K562 (cell line): Measurements from ENCODE around the gene QSOX2. TPM values are rescaled to one million over a fixed set of nuclear protein-coding genes. Genes with fewer than 3 reads are reported as not detected.
A peak's percentile ranks its signal among the peaks of the same experiment; 100 is the strongest.

ENCODE experiments used
- ATAC-seq: fragments of 200-7000 bp; cut with Tn5 transposase; 3 replicates; pipeline ENCODE4 v1.9.1; 2020; ENCODE audit warnings: moderate library complexity
- BruUV-seq: library from RNA; stranded (reverse); fragments of 400-500 nt; replicated peaks from 2 replicates; lab custom pipeline; 2021; lab: Mats Ljungman, UMichigan
- CTCF ChIA-PET: fragments of 300-600 bp; formaldehyde crosslinking; extraction: SDS; loops from one replicate; lab custom pipeline; 2021; ENCODE audit warnings: low intra/inter-chr PET ratio; lab: Yijun Ruan, JAX
- POLR2A ChIA-PET: fragments of 300-600, 350-650 bp; sonication (Branson Sonifier 250); formaldehyde crosslinking; extraction: SDS; loops from one replicate; lab custom pipeline; 2021; ENCODE audit warnings: antibody characterized with exemption, inconsistent platforms; lab: Yijun Ruan, JAX
- DNase-seq, 4 experiments: peaks; one replicate each; pipeline versions ENCODE4 v3.0.0 to v3.0.0-alpha.2; 2011 to 2018; ENCODE audit warnings: low spot score in 3 of 4, mixed read lengths in 3 of 4; ENCODE audit errors: extremely low read depth in 1 of 4
- FAIRE-seq: peaks from 2 replicates; lab custom pipeline; 2011; peaks lifted over from hg19 to GRCh38; lab: Jason Lieb, UNC
- H2AFZ ChIP-seq: 2 replicates; pipeline ENCODE4 v1.6.0; 2011; ENCODE audit warnings: low read depth, low read length, control low read depth, inconsistent platforms
- H3K27ac ChIP-seq: fragments of 200-600 bp; 3 replicates; pipeline ENCODE4 v1.8.0; 2011; ENCODE audit warnings: low read depth, mild to moderate bottlenecking, control low read depth, inconsistent platforms, low read length, moderate library complexity, mixed read lengths; ENCODE audit errors: extremely low read depth
- H3K27me3 ChIP-seq, 2 experiments: fragments of 300-600 bp in 1 of 2; 2 replicates in 1 of 2; 3 replicates in 1 of 2; pipeline versions ENCODE4 v1.6.0 to v1.8.0; 2011; ENCODE audit warnings: inconsistent platforms in 2 of 2, low read length in 2 of 2, mild to moderate bottlenecking in 1 of 2, mixed read lengths in 1 of 2, moderate library complexity in 1 of 2; ENCODE audit not compliant: control insufficient read depth in 2 of 2, insufficient read depth in 2 of 2
- H3K36me3 ChIP-seq: fragments of 300-600 bp; 3 replicates; pipeline ENCODE4 v1.8.0; 2011; ENCODE audit warnings: mild to moderate bottlenecking, low read length, inconsistent platforms; ENCODE audit not compliant: control insufficient read depth, insufficient read depth
- H3K4me1 ChIP-seq, 2 experiments: fragments of 200-600 bp in 1 of 2; replicated peaks in 1 of 2; 2 replicates in 1 of 2; 3 replicates in 1 of 2; pipeline versions ENCODE4 v1.5.1 to v1.8.0; 2011; ENCODE audit warnings: inconsistent platforms in 2 of 2, low read length in 2 of 2, mild to moderate bottlenecking in 1 of 2, mixed read lengths in 1 of 2, moderate library complexity in 1 of 2; ENCODE audit not compliant: control insufficient read depth in 2 of 2, insufficient read depth in 2 of 2
- H3K4me2 ChIP-seq: 2 replicates; pipeline ENCODE4 v1.6.1; 2011; ENCODE audit warnings: low read length, control low read depth, inconsistent platforms, mixed read lengths; ENCODE audit not compliant: insufficient read depth
- H3K4me3 ChIP-seq: fragments of 200-600 bp; sonication (generic), shearing (Covaris generic); 2 replicates; pipeline ENCODE4 v1.5.1; 2016; ENCODE audit warnings: control low read depth, inconsistent platforms
- H3K79me2 ChIP-seq: fragments of 200-600 bp; 3 replicates; pipeline ENCODE4 v1.8.0; 2011; ENCODE audit warnings: low read length, inconsistent platforms; ENCODE audit not compliant: control insufficient read depth, insufficient read depth
- H3K9ac ChIP-seq, 2 experiments: 2 replicates each; pipeline versions ENCODE4 v1.6.0 to v1.6.1; 2011; ENCODE audit warnings: low read depth in 2 of 2, low read length in 2 of 2, control low read depth in 1 of 2, inconsistent platforms in 1 of 2, mild to moderate bottlenecking in 1 of 2, mixed read lengths in 1 of 2; ENCODE audit not compliant: insufficient read depth in 1 of 2
- H3K9me1 ChIP-seq: one replicate; pipeline ENCODE4 v1.6.0; 2011; ENCODE audit warnings: inconsistent platforms, mild to moderate bottlenecking, low read length, moderate library complexity; ENCODE audit not compliant: control insufficient read depth, insufficient read depth
- H3K9me3 ChIP-seq: replicated peaks from 2 replicates; pipeline ENCODE4 v1.5.1; 2011; ENCODE audit warnings: low read depth, low read length, inconsistent platforms; ENCODE audit not compliant: control insufficient read depth, insufficient read depth
- H4K20me1 ChIP-seq: replicated peaks from 2 replicates; pipeline ENCODE4 v1.6.1; 2011; ENCODE audit warnings: low read length, inconsistent platforms, mixed read lengths; ENCODE audit not compliant: control insufficient read depth, insufficient read depth
- ESRRA ChIP-seq: fragments of 450-650 bp; IDR thresholded peaks from 2 replicates; pipeline ENCODE4 v1.6.1; 2014; ENCODE audit warnings: low read depth, mild to moderate bottlenecking, moderate library complexity, borderline replicate concordance
- ZNF444 ChIP-seq: fragments of 250-450 bp; sonication (Bioruptor Pico); IDR thresholded peaks from 2 replicates; pipeline ENCODE4 v1.4.0; 2020; ENCODE audit warnings: mild to moderate bottlenecking, moderate library complexity
- whole genome bisulfite sequencing: fragments of 100-300 bp; shearing (Covaris generic); methylation state at CpG from one replicate; pipeline ENCODE4 v1.1.6; 2016; ENCODE audit warnings: low coverage, mixed read lengths; ENCODE audit not compliant: insufficient coverage; ENCODE audit errors: missing lambda C conversion rate; 5-methylcytosine and 5-hydroxymethylcytosine counted together
- in situ Hi-C: fragments of 300-500 bp; cut with MboI; formaldehyde crosslinking; loops from 4 replicates; pipeline ENCODE4 v1.15.0; 2018; ENCODE audit warnings: inconsistent platforms, mixed read lengths
- intact Hi-C: fragments of 100-400 bp; cut with micrococcal nuclease; formaldehyde crosslinking; loops from 2 replicates; pipeline ENCODE4 v1.14.2; 2022
- polyA plus RNA-seq, 8 experiments: library from polyadenylated mRNA; depleted of rRNA in 4 of 8; stranded (reverse) in 5 of 8; unstranded in 3 of 8; fragments of >200 nt; fragmentation: Nextera tagmentation in 2 of 8; fragmentation: Illumina TruSeq in 1 of 8; extraction: Ambion mirVana in 2 of 8; extraction: Trizol in 1 of 8; gene quantifications; 2 replicates each; pipeline versions ENCODE4 v1.2.1 to v1.2.3, GENCODE V29; 2011 to 2014; ENCODE audit warnings: inconsistent platforms in 1 of 8, missing spikeins in 1 of 8
- total RNA-seq, 7 experiments: library from RNA; depleted of rRNA in 6 of 7; stranded (reverse); fragments of >200 nt in 6 of 7; fragmentation: Illumina TruSeq in 2 of 7; extraction: Trizol in 2 of 7; gene quantifications; 2 replicates each; pipeline versions ENCODE4 v1.2.1 to v1.2.3, GENCODE V29; 2011 to 2021; ENCODE audit warnings: low replicate concordance in 1 of 7
- TF ChIP-seq, protein P1 (sequence below): fragments of 450-650 bp; IDR thresholded peaks from 2 replicates; pipeline ENCODE4 v1.6.1; 2014; ENCODE audit warnings: low read depth, mild to moderate bottlenecking, moderate library complexity, borderline replicate concordance

The QSOX2 gene
- total and polyA plus RNA-seq, 9 of the 15 experiments (the other 6 are each of a cell fraction or from before 2014, with no cell fraction given): 0.51 to 23.7 (median 12.7) TPM

DNA sequence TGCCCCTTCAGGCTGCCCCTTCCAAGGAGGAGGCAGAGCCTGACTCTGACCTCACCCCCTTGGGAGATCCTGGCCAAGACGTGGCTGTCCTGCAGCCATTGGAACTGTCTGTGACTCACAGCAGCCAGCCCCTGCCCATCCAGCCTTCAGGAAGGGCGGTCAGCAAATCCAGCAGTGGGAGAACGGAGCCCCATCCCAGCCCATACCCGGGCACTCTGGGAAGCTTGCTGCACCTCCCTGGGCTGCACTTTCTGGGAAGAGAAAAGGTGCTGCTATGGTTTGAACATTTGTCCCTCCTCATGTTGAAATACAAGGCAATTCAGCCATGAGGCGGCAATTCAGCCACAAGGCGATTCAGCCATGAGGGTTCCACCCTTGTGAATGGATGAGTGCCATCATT is 33.9 kb upstream of the QSOX2 start:
- BruUV-seq: no TSS peak
- no peaks in the 10 kb centered on the region for H3K36me3 ChIP-seq
- H3K27me3 ChIP-seq: peaks cover 36 to 65% of the 10 kb centered on the region in 2 experiments
- no peaks in the 10 kb centered on the region for H3K9me1 ChIP-seq
- POLR2A ChIA-PET: interaction anchor here (0.7 to 1.3 kb wide), 3 partner anchors 11 to 45 kb away, joined by 3 to 4 read pairs (median 4); no protein-coding TSS in a partner anchor
- peaks cover 0 to 49% of the 10 kb centered on the region in 2 experiments; a peak in 2 of 5 replicates for H3K4me1 ChIP-seq
- H3K4me2 ChIP-seq: no peak overlapping the region
- TF ChIP-seq ZNF444 (CRISPR knock-in tag): no peak
- 12% methylated on average over 6 of the region's 6 CpGs for WGBS
- H3K27ac ChIP-seq: no peak overlapping the region
- no peak for FAIRE-seq
- intact Hi-C loops: no loop called here
- no peaks in the 10 kb centered on the region; the same call in 1 of the 2 replicates for H3K9me3 ChIP-seq
- CTCF ChIA-PET: no interaction called here
- H4K20me1 ChIP-seq: 0 out of 2 replicates have a peak, but pooled peaks cover 11% of the 10 kb centered on the region
- H3K9ac ChIP-seq: no peak overlapping the region
- no peak for ATAC-seq
- in situ Hi-C loops: loop anchor here (10.0 kb wide), 1 partner anchor 485 kb away; no protein-coding TSS in a partner anchor
- no peak overlapping the region for H2AFZ ChIP-seq
- no peaks in the 10 kb centered on the region for H3K79me2 ChIP-seq
- no peak for DNase-seq
- no peak overlapping the region for H3K4me3 ChIP-seq

DNA sequence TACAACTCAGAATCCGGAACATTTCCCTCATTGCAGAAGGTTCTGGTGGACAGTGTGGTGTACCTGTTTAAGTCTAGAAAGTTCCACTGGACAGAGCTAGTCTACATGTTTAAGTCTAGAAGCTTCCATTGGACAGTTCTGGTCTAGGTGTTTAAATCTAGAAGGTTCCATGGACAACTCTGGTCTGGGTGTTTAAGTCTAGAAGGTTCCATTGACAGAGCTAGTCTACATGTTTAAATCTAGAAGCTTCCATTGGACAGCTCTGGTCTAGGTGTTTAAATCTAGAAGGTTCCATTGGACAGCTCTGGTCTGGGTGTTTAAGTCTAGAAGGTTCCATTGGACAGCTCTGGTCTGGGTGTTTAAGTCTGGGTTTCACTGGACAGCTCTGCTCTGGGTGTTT is 33.3 kb upstream of the QSOX2 start:
- Histone ChIP-seq H2AFZ (no peak overlapping the region), H3K36me3 (no peaks in the 10 kb centered on the region), H3K9me3 (no peaks in the 10 kb centered on the region; the same call in 1 of the 2 replicates), H3K4me2 (no peak overlapping the region), H3K79me2 (no peaks in the 10 kb centered on the region), H3K9me1 (no peaks in the 10 kb centered on the region), H3K27me3 (peaks cover 42 to 71% of the 10 kb centered on the region in 2 experiments), H3K27ac (no peak overlapping the region), H4K20me1 (0 out of 2 replicates have a peak, but pooled peaks cover 10% of the 10 kb centered on the region), H3K4me3 (no peak overlapping the region), H3K4me1 (peaks cover 0 to 51% of the 10 kb centered on the region in 2 experiments; a peak in 2 of 5 replicates), H3K9ac (no peak overlapping the region)
- ChIA-PET POLR2A (interaction anchor here (0.6 to 1.3 kb wide), 5 partner anchors 10 to 116 kb away, joined by 3 to 4 read pairs (median 4); no protein-coding TSS in a partner anchor), CTCF (no interaction called here)
- intact Hi-C loops (no loop called here), in situ Hi-C loops (loop anchor here (10.0 kb wide), 1 partner anchor 484 kb away; no protein-coding TSS in a partner anchor)
- DNase-seq (no peak), FAIRE-seq (no peak), ATAC-seq (no peak)
- no TSS peak for BruUV-seq
- 8% methylated on average over 1 of the region's 1 CpG for WGBS
- TF ChIP-seq, protein P1, sequence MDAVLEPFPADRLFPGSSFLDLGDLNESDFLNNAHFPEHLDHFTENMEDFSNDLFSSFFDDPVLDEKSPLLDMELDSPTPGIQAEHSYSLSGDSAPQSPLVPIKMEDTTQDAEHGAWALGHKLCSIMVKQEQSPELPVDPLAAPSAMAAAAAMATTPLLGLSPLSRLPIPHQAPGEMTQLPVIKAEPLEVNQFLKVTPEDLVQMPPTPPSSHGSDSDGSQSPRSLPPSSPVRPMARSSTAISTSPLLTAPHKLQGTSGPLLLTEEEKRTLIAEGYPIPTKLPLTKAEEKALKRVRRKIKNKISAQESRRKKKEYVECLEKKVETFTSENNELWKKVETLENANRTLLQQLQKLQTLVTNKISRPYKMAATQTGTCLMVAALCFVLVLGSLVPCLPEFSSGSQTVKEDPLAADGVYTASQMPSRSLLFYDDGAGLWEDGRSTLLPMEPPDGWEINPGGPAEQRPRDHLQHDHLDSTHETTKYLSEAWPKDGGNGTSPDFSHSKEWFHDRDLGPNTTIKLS: peak; percentile 55; the same call in 1 of the 2 replicates
- TF ChIP-seq ESRRA: no peak
